Stimulated activated CD4-positive, alpha-beta T cell treated with anti-CD3 and anti-CD28 coated beads, Interleukin-1b, Interleukin-23, amount 100 ng/mL, for 48 hours (primary cell): ENCODE measurements around the gene TCERG1L.

Experiments used
- DNase-seq: peaks from one replicate; pipeline ENCODE4 v3.0.0-alpha.2; 2020

The TCERG1L gene

GRCh38 chr10:131077724-131078123, 233.8 kb downstream of the TCERG1L start:
- no peak for DNase-seq

- no peak for DNase-seq
These were observed 234.5 kb downstream of the TCERG1L start for GRCh38 chr10:131077031-131077430.

GRCh38 chr10:131076356-131076755, 235.2 kb downstream of the TCERG1L start:
- no peak for DNase-seq

GRCh38 chr10:131075218-131075770, 236.2 kb downstream of the TCERG1L start:
- DNase-seq: no peak

- DNase-seq: no peak
These were observed 236.8 kb downstream of the TCERG1L start for GRCh38 chr10:131074682-131075081.

GRCh38 chr10:131073469-131074035, 238.0 kb downstream of the TCERG1L start:
- no peak for DNase-seq

- DNase-seq: no peak
These were observed 238.7 kb downstream of the TCERG1L start for GRCh38 chr10:131072651-131073468.

- DNase-seq: no peak
These were observed 239.8 kb downstream of the TCERG1L start for GRCh38 chr10:131071721-131072120.

GRCh38 chr10:131070856-131071255, 240.7 kb downstream of the TCERG1L start:
- no peak for DNase-seq

GRCh38 chr10:131068760-131069159, 242.8 kb downstream of the TCERG1L start:
- no peak for DNase-seq

GRCh38 chr10:131068311-131068710, 243.2 kb downstream of the TCERG1L start:
- DNase-seq: no peak

GRCh38 chr10:131067690-131068089, 243.8 kb downstream of the TCERG1L start:
- no peak for DNase-seq

GRCh38 chr10:131065673-131066305, 245.7 kb downstream of the TCERG1L start:
- no peak for DNase-seq

- DNase-seq: no peak
These were observed 248.2 kb downstream of the TCERG1L start for GRCh38 chr10:131063311-131063710.

- DNase-seq: no peak
These were observed 248.8 kb downstream of the TCERG1L start for GRCh38 chr10:131062621-131063260.

GRCh38 chr10:131061216-131061615, 250.3 kb downstream of the TCERG1L start:
- DNase-seq: no peak

GRCh38 chr10:131059881-131060280, 251.6 kb downstream of the TCERG1L start:
- no peak for DNase-seq

- no peak for DNase-seq
These were observed 252.7 kb downstream of the TCERG1L start for GRCh38 chr10:131058799-131059198.

GRCh38 chr10:131056781-131057180, 254.7 kb downstream of the TCERG1L start:
- DNase-seq: no peak

- no peak for DNase-seq
These were observed 255.4 kb downstream of the TCERG1L start for GRCh38 chr10:131056091-131056579.

- DNase-seq: no peak
These were observed 256.1 kb downstream of the TCERG1L start for GRCh38 chr10:131055437-131055836.

- no peak for DNase-seq
These were observed 258.3 kb downstream of the TCERG1L start for GRCh38 chr10:131053192-131053591.

GRCh38 chr10:131050162-131050766, 261.3 kb downstream of the TCERG1L start:
- DNase-seq: no peak
